HG03196 (cell line): Measurements from ENCODE around the gene LRRIQ1.
A peak's percentile ranks its signal among the peaks of the same experiment; 100 is the strongest.
"Not testable (repeated sequence)": the region's sequence is repeated elsewhere in the genome, so short reads cannot be mapped to it uniquely, and the experiment has no call there.

ENCODE experiments used
- ATAC-seq: cut with Tn5 transposase; IDR thresholded peaks from one replicate; pipeline ENCODE4 v1.9.1; 2021; ENCODE audit not compliant: unreplicated experiment

Gene LRRIQ1, protein sequence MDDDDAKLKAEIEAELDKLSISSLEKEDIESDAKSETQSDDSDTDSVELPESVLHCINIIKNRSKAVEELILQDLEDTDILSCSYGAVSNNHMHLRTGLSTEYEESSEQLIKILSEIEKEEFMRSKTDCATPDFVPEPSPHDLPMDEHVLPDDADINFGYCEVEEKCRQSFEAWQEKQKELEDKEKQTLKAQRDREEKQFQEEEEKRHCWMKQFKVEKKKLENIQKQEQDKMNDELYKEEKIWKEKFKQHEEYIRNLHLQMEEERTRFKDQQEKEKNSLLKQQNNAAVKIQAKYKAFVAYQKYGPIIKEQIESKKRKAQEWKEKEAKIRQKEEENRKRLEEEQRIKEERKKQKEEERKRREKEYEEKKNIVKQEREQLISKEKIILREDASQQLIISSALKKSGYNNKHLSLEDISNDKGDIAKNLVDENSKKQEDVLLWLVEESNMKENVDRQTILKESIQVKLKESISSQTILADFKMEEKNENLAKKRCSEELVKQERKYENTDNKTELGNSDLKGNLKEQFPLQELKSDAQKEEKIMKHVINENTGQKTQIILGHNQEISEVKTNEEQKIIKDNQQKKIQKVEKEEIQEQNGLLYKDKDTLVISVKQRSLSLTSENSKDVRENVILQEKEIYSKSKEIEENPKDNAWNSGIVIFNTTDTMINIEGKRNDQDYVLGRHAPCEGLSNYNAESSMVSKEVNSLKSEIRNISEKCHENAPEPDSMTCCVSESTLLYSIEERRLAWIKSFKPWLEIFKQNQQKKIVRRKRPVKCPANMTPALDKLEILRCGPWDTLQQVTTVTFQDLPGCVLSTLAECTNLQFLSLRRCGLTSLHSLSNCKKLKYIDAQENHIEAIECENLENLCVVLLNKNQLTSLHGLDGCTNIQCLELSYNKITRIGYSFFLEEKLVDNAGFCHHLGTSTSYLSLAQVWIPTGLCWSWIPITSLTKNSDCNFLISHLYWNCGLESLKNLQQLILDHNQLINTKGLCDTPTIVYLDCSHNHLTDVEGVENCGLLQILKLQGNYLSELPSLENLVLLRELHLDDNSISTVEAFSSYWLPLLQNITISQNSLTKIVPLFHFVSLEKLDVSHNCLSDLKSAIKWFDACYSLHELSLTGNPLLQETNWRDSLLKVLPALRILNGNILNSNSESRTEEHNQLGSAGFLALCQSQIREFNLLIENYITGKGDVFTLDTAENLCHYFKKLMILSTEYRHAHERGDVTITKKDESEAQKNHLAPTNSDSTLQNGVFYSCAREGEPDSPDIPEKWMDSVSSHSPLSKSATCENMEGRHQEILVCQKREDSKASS (N-terminal part only)

DNA sequence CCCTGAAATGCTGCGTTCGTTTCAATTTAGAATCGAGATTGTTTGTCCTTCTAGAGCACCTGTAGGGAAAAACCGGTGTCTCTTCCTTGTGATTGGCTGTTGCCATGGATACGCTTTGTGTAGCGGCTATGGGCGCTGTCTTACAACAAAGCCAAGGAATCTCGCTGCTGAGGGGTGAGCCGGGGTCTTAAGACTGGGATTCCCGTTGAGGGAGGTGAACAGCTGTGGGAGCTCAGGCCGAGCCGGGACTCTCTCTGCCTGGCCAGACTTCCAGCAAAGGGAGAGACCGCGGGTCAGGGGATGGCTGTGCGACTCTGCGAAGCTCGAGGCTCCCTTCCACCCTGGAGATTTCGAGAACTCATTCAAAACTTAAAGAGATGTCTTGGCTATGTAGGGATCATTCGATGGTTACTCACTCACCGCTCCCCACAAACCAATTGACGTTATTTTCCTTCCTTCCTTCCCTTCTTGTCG is at the start of gene LRRIQ1, which contains the start of gene TSPAN19:
TSS of gene LRRIQ1 (plus strand) at position 118 of the 474 bp plus-strand sequence. CDS start 1,826 bp downstream, outside the sequence.
TSS of gene TSPAN19 (minus strand) at position 44 of the 474 bp plus-strand sequence. CDS start 6,331 bp downstream, outside the sequence.
- peak; percentile 96 for ATAC-seq

- ATAC-seq = no peak
Measured at GRCh38 chr12:84986586-84986985, 49.6 kb upstream of the LRRIQ1 start.

GRCh38 chr12:84994426-84994825 is 41.7 kb upstream of the LRRIQ1 start:
- no peak for ATAC-seq

DNA sequence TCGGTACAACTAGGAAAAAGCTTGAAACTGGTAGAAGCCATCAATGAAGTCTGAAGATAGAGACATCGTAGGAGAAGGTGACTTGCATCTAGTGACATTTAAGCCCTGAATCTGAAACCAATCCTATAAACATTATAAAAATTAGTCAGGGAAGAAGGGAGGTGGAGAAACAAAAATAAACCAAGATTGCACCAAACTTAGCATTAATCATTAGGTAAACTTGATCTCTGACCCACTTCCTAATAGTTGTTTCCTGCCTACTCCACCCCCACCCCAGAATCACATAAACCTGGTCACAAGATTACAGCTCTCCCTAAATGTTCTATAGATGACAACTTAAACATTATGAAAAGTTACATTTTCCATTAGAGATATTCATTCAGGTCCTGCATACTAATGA is 40.5 kb upstream of the LRRIQ1 start:
- ATAC-seq = no peak

GRCh38 chr12:84996759-84997158 is 39.4 kb upstream of the LRRIQ1 start:
- no peak for ATAC-seq

- ATAC-seq = no peak
Measured at GRCh38 chr12:84998341-84998740, 37.8 kb upstream of the LRRIQ1 start.

GRCh38 chr12:85000729-85001128 is 35.4 kb upstream of the LRRIQ1 start:
- no peak for ATAC-seq

GRCh38 chr12:85002778-85003296 is 33.3 kb upstream of the LRRIQ1 start:
- no peak for ATAC-seq

- no peak for ATAC-seq
Measured at GRCh38 chr12:85004204-85004603, 31.9 kb upstream of the LRRIQ1 start.

DNA sequence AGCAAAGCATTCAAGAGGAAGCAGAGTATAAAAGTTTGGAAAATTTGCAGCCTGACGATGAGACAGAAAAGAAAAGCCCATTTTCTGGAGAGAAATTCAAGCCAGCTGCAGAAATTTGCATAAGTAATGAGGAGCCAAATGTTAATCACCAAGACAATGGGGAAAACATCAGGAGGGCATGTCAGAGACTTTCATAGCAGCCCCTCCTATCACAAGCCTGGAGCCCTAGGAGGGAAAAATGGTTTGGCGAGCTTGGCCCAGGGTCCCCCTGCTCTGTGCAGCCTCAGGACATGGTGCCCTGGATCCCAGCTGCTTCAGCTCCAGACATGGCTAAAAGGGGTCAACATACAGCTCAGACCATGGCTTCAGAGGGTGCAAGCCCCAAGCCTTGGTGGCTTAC is 31.1 kb upstream of the LRRIQ1 start:
- not testable (repeated sequence) for ATAC-seq

DNA sequence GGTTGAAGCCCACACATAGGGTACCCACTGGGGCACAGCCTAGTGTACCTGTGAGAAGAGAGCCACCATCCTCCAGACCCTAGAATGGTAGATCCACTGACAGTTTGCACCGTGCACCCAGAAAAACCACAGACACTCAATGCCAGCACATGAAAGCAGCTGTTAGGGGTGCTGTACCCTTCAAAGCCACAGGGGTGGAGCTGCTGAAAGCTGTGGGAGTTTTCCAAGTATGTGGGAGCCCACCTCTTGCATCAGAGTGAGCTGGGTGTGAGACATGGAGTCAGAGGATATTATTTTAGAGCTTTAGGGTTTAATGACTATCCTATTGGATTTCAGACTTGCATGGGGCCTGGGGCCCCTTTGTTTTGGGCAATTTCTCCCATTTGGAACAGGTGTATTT is 30.5 kb upstream of the LRRIQ1 start:
- no peak for ATAC-seq

DNA sequence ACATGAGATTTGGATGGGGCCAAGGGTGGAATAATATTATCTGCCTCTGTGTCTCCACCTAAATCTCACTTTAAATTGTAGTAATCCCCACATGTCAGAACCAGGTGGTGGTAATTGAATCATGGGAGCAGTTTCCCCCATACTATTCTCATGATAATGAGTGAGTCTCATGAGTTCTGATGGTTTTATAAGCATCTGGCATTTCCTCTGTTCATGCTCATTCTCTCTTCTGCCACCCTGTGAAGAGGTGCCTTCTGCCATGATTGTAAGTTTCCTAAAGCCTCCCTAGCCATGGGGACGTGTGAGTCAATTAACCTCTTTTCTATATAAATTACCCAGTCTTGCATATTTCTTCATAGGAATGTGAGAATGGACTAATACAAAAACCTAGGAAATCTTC is 29.9 kb upstream of the LRRIQ1 start:
- ATAC-seq = no peak

GRCh38 chr12:85007836-85008235 is 28.3 kb upstream of the LRRIQ1 start:
- no peak for ATAC-seq

DNA sequence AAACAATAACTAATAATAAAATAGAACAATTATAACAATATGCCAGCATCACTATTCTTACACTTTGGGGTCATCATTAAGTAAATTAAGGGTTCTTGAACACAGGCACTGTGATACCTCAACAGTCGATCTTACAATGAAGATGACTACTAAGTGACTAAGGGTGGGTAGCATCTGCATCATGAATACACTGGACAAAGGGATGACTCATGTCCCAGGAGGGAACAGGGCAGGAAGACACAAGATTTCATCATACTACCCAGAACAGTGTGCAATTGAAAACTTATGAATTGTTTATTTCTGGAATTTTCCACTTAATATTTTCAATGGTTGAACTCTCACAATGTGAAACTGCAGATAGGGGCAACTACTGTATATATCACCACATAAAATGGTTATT is 19.7 kb upstream of the LRRIQ1 start:
- no peak for ATAC-seq

DNA sequence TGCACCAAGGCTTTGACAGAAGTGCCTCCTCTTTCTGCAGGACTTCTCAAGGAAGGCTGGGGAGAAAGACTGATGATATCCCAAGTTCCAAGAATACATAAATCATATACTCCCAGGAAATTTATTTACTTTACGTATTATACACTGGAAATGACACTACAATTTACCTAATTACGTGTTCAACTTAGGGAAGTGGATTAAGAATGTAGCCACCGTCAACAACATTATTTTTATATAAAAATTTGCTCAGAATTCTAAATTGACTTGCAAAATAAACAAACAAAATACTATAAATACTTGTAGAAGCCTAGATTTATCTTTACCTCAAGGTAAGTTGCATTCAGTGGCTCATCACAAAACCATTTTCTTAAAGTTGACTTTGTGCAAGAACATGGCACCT is 19.0 kb upstream of the LRRIQ1 start:
- no peak for ATAC-seq

DNA sequence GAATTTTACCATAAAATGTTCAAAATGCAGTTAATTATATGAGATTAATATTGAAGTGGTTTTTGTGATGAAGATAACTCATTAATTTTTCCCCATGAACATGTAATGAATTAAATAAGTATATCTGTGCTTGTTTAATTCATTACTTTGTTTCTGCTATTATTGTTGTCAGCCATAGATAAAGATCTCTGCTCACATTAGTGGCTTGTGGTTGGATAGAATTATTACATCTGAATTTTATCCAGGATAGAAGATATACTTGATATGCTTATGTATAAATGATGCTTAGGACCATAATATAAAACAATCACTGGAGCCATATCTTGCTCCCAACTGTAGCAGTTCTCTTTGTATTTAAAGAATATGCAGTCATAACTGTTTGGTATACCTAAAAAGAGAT is 18.5 kb upstream of the LRRIQ1 start:
- ATAC-seq = no peak

DNA sequence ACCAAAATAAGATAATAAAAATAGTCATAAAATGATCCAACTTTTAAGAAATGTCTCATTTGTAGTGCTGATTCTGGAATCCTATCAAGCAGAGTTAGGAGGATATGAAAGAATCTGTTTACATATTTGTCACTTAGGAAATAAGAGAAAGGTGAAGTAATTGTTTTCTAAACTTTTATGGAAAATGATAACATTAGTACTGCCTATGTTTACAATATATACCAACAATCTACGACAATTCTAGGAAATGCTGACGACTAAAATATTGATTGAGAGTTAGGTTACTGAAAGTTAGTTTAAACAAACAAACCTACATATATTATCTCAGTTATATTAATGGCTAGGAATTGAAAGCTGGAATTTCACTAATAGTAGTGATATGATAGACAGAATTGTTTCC is 18.1 kb upstream of the LRRIQ1 start:
- no peak for ATAC-seq

DNA sequence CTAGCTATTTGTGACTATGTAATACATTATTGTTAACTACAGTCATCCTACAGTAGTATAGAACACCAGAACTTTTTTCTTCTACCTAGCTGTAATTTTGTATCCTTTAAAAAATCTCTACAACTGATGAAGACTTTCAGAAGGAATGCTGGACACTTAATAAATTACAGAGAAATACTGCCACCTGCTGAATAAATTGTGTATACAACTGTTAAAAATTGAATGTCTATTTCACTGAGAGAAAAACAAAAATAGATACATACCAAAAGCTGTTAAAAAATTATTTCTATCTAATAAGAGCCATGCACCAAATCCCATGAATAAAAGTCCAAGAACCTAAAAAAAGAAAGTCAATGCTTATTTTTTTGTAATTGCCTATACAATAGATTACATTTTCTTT is 6.7 kb upstream of the LRRIQ1 start:
- no peak for ATAC-seq

DNA sequence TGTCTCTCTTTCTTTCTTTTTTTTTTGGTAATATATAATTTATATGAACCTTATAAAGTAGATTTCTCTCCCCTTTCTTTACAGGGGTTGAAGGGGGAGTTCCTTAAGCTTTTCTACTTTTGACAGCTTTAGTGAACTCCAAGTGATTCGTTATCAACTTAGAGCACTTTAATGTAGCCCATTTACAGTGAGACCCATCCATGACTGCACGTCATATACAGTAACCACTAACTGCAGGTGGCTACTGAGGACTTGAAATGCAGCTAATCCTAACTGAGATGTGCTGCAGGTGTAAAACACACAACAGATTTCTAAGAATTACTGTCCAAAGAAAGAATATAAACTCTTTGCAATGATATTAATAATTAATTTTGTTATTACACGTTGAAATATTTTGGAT is 582 bp downstream of the LRRIQ1 start:
- ATAC-seq = no peak

GRCh38 chr12:85041395-85041794 is 5.2 kb downstream of the LRRIQ1 start:
- no peak for ATAC-seq

GRCh38 chr12:85043829-85044228 is 7.7 kb downstream of the LRRIQ1 start:
- ATAC-seq = no peak
